GM23338 (cell line): ENCODE measurements around the gene PPP1R2B. TPM values are rescaled to one million over a fixed set of nuclear protein-coding genes. Genes with fewer than 3 reads are reported as not detected.

ENCODE experiments used
- polyA plus RNA-seq: library from polyadenylated mRNA; unstranded; fragments of >200 nt; fragmentation: Nextera tagmentation; extraction: Ambion mirVana; gene quantifications from 2 replicates; pipeline ENCODE4 v1.2.1, GENCODE V29; 2016
- small RNA-seq: library from RNA; depleted of rRNA; stranded (forward); fragments of <200 nt; gene quantifications from one replicate; pipeline ENCODE3, GENCODE V24; 2014; ENCODE audit warnings: low replicate concordance
- total RNA-seq: library from RNA; depleted of rRNA; stranded (reverse); fragments of >200 nt; shearing (Covaris generic); gene quantifications from 2 replicates; pipeline ENCODE4 v1.2.3, GENCODE V29; 2014; rRNA removed

The PPP1R2B gene
- total and polyA plus RNA-seq, 2 experiments from 2014 or later: 0.11 to 0.21 TPM

Small RNA genes lying within 50 kb of the gene (small RNA-seq; reads per million reads assigned to genes)
- not detected for gene RNU6-556P

Other genes with a start within 250 kb of the PPP1R2B start
- not detected in 2 replicates for gene TIMD4, start 112.9 kb downstream of the PPP1R2B start, total RNA-seq
- not detected in 2 replicates for gene TIMD4, start 112.9 kb downstream of the PPP1R2B start, polyA plus RNA-seq
- not detected in 2 replicates for gene HAVCR1, start 208.8 kb downstream of the PPP1R2B start, total RNA-seq
- not detected in 2 replicates for gene HAVCR1, start 208.8 kb downstream of the PPP1R2B start, polyA plus RNA-seq